Measurements from ENCODE around the gene TDP1. TPM values are rescaled to one million over a fixed set of nuclear protein-coding genes. Genes with fewer than 3 reads are reported as not detected.

The TDP1 gene
- total and polyA plus RNA-seq, 9 of the 15 experiments (the other 6 are each of a cell fraction or from before 2014, with no cell fraction given), result 21.4 to 41.6 (median 32.3) TPM

- FAIRE-seq, result no peak
- Histone ChIP-seq H3K9me3 (replicated peaks; ENCODE audit: control insufficient read depth, insufficient read depth, low read depth, low read length) (no peaks in the 10 kb centered on the region), H3K36me3 (ENCODE audit: control insufficient read depth, insufficient read depth, low read length) (peaks cover 36% of the 10 kb centered on the region), H3K27ac (ENCODE audit: extremely low read depth, low read depth, low read length) (no peak overlapping the region), H3K4me2 (ENCODE audit: insufficient read depth, low read length) (no peak overlapping the region), H3K9ac (ENCODE audit: insufficient read depth in 1 of 2, low read depth in 2 of 2, low read length in 2 of 2) (no peak overlapping the region), H3K4me1 (replicated peaks in 1 of 2; ENCODE audit: control insufficient read depth in 2 of 2, insufficient read depth in 2 of 2, low read length in 2 of 2) (no peaks in the 10 kb centered on the region), H3K27me3 (ENCODE audit: control insufficient read depth in 2 of 2, insufficient read depth in 2 of 2, low read length in 2 of 2) (no peaks in the 10 kb centered on the region), H4K20me1 (replicated peaks; ENCODE audit: control insufficient read depth, insufficient read depth, low read length) (no peaks in the 10 kb centered on the region), H3K9me1 (ENCODE audit: control insufficient read depth, insufficient read depth, low read length) (no peaks in the 10 kb centered on the region), H2AFZ (ENCODE audit: low read depth, low read length) (no peak overlapping the region), H3K4me3 (no peak overlapping the region), H3K79me2 (ENCODE audit: control insufficient read depth, insufficient read depth, low read length) (no peaks in the 10 kb centered on the region)
- 96% methylated on average over 4 of the region's 6 CpGs for WGBS (ENCODE audit: insufficient coverage, low coverage, missing lambda C conversion rate)
- intact Hi-C loops (cut with micrococcal nuclease), result no loop called here
- ChIA-PET CTCF (ENCODE audit: low intra/inter-chr PET ratio) (no interaction called here), POLR2A (no interaction called here)
- no TSS peak for BruUV-seq (replicated peaks)
- TF ChIP-seq MTF1 (CRISPR knock-in tag; IDR thresholded peaks at IDR 0.05; ENCODE audit: borderline replicate concordance) (no peak), ZBTB33 (CRISPR knock-in tag; IDR thresholded peaks at IDR 0.05) (peak; percentile 42; the same call in 1 of the 2 replicates), ATF7 (IDR thresholded peaks at IDR 0.05) (no peak), ZBTB34 (CRISPR knock-in tag; IDR thresholded peaks at IDR 0.05) (no peak), UBTF (IDR thresholded peaks at IDR 0.05; ENCODE audit: borderline replicate concordance in 1 of 2, low read depth in 2 of 2, low read length in 2 of 2) (no peak), ZNF717 (CRISPR knock-in tag; IDR thresholded peaks at IDR 0.05) (no peak), RBM15 (IDR thresholded peaks at IDR 0.05; ENCODE audit: insufficient read depth, low read length) (no peak), ZNF282 (CRISPR knock-in tag; IDR thresholded peaks at IDR 0.05) (no peak)
- DNase-seq (ENCODE audit: extremely low read depth in 1 of 4, low spot score in 3 of 4), result no peak
- ATAC-seq, result no peak
- in situ Hi-C loops (cut with MboI), result no loop called here
These were observed 79.3 kb downstream of the TDP1 start for GRCh38 chr14:90034835-90035525.
